BJ (cell line): Measurements from ENCODE around the gene ECE1. TPM values are rescaled to one million over a fixed set of nuclear protein-coding genes. Genes with fewer than 3 reads are reported as not detected.

Experiments used
- CTCF ChIA-PET: fragments of 350-600 bp; formaldehyde crosslinking; extraction: SDS; loops from one replicate; lab custom pipeline; 2021; ENCODE audit warnings: antibody characterized with exemption, inconsistent platforms; lab: Yijun Ruan, JAX
- POLR2A ChIA-PET: fragments of 300-600 bp; sonication (Branson Sonifier 250); formaldehyde crosslinking; extraction: SDS; loops from one replicate; lab custom pipeline; 2021; ENCODE audit warnings: antibody characterized with exemption; lab: Charles Lee
- DNase-seq: peaks from one replicate; pipeline ENCODE4 v3.0.0-alpha.2; 2011; ENCODE audit warnings: low read depth
- H3K27me3 ChIP-seq: 2 replicates; pipeline ENCODE4 v1.6.0; 2011; ENCODE audit warnings: low read length; ENCODE audit not compliant: control insufficient read depth, insufficient read depth
- H3K36me3 ChIP-seq: 2 replicates; pipeline ENCODE4 v1.5.1; 2011; ENCODE audit warnings: low read length; ENCODE audit not compliant: control insufficient read depth, insufficient read depth
- H3K4me3 ChIP-seq: 2 replicates; pipeline ENCODE4 v1.5.1; 2011; ENCODE audit warnings: low read depth, mild to moderate bottlenecking, control low read depth, low read length
- CTCF ChIP-seq: IDR thresholded peaks from 2 replicates; pipeline ENCODE4 v1.5.1; 2011; ENCODE audit warnings: low read depth, mild to moderate bottlenecking, control low read depth, inconsistent platforms, low read length, moderate library complexity; ENCODE audit not compliant: insufficient read depth
- polyA plus RNA-seq: library from polyadenylated mRNA; depleted of rRNA; stranded (reverse); fragments of >200 nt; gene quantifications from 2 replicates; pipeline ENCODE4 v1.2.3, GENCODE V29; 2011

Gene ECE1
- polyA plus RNA-seq, 1 experiment: 150 TPM

- H3K4me3 ChIP-seq: no peak overlapping the region
- DNase-seq: no peak
- ChIA-PET CTCF (interaction anchor here (1.3 kb wide), 1 partner anchor 14 kb away, joined by 4 read pairs; no protein-coding TSS in a partner anchor), POLR2A (no interaction called here)
- no peaks in the 10 kb centered on the region for H3K27me3 ChIP-seq
- TF ChIP-seq CTCF: no peak
- peaks cover 6% of the 10 kb centered on the region; the same call in 1 of the 2 replicates for H3K36me3 ChIP-seq
Observed at GRCh38 chr1:21330544-21330943, 40.3 kb upstream of the ECE1 start.

GRCh38 chr1:21329209-21329844 is 39.1 kb upstream of the ECE1 start:
- POLR2A ChIA-PET: no interaction called here
- CTCF ChIA-PET: no interaction called here

GRCh38 chr1:21327566-21328323 is 37.5 kb upstream of the ECE1 start:
- TF ChIP-seq CTCF: no peak
- no peaks in the 10 kb centered on the region for H3K27me3 ChIP-seq
- ChIA-PET POLR2A (no interaction called here), CTCF (interaction anchor here (1.3 to 1.4 kb wide), 2 partner anchors 43 to 73 kb away, joined by 4 read pairs; no protein-coding TSS in a partner anchor)
- H3K4me3 ChIP-seq: no peak overlapping the region
- DNase-seq: no peak
- H3K36me3 ChIP-seq: peaks cover 6% of the 10 kb centered on the region; the same call in 1 of the 2 replicates

More at GRCh38 chr1:21329209-21329844, 39.1 kb upstream of the ECE1 start:
- no peak overlapping the region for H3K4me3 ChIP-seq
- no peak for TF ChIP-seq CTCF
- no peaks in the 10 kb centered on the region for H3K27me3 ChIP-seq
- H3K36me3 ChIP-seq: peaks cover 6% of the 10 kb centered on the region; the same call in 1 of the 2 replicates
- no peak for DNase-seq

- ChIA-PET POLR2A (no interaction called here), CTCF (interaction anchor here (1.0 to 1.8 kb wide), 6 partner anchors 8 to 94 kb away, joined by 3 to 6 read pairs (median 4); no protein-coding TSS in a partner anchor)
- TF ChIP-seq CTCF: no peak
Observed at GRCh38 chr1:21326861-21327344, 36.6 kb upstream of the ECE1 start.

More at GRCh38 chr1:21326861-21327344, 36.6 kb upstream of the ECE1 start:
- no peaks in the 10 kb centered on the region for H3K27me3 ChIP-seq
- DNase-seq: no peak
- H3K4me3 ChIP-seq: no peak overlapping the region
- H3K36me3 ChIP-seq: peaks cover 6% of the 10 kb centered on the region; the same call in 1 of the 2 replicates
